Stimulated activated CD4-positive, alpha-beta T cell treated with anti-CD3 and anti-CD28 coated beads, Interleukin-1b, Interleukin-23, amount 100 ng/mL, for 1 hour (primary cell): ENCODE results near the gene ARHGAP12.

Experiments
- DNase-seq, 2 donors: peaks; one replicate each; pipeline ENCODE4 v3.0.0-alpha.2; 2020; ENCODE audit warnings: low read depth in 2 of 2

Gene ARHGAP12

DNA sequence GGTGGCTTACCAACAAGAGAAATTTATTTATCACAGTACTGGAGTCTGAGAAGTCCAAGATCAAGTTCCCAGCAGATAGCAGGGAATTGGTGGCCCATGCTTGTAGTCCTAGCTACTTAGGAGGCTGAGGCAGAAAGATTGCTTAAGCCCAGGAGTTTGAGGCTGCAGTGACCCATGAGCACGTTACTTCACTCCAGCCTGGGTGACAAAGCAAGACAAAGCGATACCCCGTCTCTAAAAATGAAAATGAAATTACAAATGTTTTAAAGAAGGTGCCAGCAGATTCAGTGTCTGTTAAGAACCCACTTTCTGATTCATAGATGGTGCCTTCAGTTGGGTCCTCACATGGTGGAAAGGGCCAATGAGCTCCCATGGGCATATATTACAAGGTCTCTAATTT lies 20.6 kb upstream of the ARHGAP12 start:
- no peak for DNase-seq

- no peak for DNase-seq
Observed at GRCh38 chr10:31948021-31948420, 19.4 kb upstream of the ARHGAP12 start.

DNA sequence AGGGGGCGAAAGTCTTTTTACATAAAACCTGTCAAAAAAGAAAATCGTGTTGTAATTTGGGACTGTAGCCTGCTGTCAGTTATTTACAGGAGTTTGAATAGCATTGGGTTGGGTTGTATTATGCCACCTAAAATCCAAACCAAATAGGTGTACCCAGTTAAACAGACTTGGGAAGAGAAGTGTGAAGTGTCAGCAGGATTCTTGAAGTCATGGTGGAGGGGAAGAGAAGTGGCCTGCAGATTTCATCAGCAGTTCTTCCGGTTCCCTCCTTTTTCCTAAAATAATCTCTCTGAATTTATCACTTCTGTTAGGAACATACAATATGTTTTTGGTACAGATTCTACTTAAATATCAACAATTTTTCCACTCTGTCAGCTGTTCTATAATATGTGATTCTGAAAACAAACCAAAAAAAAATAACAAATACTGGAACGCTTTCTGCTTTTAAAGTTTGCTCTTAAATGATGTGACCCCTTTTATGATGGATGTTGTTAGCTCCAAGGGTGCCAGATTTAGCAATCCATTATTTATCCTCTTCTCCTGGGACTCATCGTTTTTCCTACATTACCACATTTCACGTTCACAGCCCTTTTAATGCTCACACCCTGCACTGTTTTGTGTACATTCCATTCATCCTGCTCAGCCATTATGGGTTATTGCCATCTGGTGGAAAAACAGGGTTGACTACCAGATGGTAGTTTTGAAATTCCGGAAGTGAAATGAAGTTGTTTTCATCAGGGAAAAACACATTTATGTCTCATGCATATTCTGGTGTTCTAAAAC lies 18.7 kb upstream of the ARHGAP12 start:
- DNase-seq = no peak

GRCh38 chr10:31945392-31945791 lies 16.8 kb upstream of the ARHGAP12 start:
- no peak for DNase-seq

- no peak for DNase-seq
Observed at GRCh38 chr10:31944071-31944433, 15.4 kb upstream of the ARHGAP12 start.

GRCh38 chr10:31942892-31943291 lies 14.3 kb upstream of the ARHGAP12 start:
- no peak for DNase-seq

DNA sequence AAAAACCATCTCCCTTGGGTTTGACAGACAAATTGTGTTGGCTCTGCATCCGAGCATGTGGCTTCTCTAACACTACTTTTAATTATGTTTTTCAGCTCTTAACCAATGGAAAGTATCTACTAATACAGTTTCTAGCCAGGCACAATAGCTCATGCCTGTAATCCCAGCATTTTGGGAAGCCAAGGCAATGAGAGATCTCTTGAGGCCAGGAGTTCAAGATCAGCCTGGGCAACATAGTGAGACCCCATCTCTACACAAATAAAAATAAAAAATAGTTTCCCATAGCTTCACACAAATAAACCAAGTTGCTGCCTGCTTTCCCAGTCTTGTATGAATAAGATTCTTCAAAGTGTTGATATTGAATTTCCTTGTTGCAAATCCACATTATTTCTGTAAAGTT lies 13.8 kb upstream of the ARHGAP12 start:
- no peak for DNase-seq

DNA sequence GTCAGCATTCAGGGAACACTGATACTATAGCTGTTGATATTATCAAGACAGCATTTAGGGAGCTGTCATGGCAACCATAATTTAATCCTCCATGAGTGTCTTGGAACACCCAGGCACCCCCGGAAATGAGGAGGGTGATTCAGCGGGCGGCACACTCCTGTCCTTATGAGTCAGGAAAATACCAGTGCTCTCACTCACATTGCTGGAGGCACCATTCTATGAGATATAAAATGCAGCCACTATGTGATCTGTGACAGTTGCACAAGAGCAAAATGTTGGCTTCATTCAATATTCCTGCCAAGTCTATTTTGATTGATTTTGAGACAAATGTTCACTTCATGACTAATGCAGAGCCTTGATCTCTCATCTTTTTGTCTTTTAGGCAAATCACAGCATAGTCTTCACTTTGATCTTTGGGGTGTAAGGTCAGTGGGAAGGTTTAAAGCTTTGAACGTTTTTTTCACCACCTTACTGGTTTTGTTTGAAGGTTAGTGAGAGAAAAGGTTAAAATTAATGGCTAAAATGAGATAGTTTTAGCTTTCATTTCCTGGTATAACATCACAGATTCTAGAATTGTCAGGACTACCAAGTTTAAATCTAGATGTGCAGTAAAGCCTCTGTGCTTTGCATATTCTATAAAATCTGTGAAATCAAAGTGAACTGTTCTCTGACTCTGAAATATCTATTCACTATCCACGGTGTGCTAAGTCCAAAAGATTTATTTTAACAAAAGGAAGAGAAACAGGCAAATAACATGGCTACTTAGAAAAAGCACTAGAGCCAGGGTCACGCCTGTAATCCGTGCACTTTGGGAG lies 12.4 kb upstream of the ARHGAP12 start:
- no peak for DNase-seq

DNA sequence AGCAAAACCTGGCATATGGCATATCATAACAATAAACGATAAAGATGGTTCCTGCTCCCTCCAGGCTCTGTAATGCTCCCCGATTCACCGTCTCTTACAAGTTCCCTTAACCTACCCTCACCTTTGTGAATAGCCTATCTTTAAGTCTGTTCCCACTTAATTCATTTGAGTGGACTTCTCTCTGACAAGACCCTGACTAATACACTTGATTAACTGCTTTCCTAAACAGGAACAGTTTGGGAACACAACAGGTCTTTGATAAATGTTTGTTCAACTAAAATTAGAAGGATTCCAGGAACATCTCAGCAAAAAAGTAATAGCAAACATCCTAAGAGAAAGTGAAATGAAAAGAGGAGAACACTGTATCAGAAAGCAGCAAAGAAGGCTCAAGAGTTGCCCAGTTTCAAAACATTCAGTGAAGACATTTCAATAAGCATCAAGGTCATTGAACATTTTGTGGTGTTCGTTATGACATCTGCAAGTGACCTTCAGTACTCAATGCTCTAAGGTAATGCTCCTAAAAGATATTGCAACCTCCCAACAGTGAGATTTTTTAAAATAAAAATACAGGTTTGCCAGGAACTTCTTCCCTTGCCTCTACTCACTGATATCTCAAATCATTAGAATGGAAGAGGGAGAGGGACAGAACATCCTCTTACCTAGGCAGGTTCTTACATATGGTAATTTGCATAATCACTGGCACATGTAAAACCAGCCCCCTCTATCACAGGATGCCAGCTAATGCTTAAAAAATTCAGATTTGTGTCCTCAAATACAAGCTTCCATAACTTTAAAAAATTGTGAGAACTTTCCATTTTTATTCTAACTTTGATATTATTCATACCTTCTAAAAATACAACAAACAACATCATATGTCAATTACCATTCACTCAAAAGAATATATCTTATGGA lies 11.4 kb upstream of the ARHGAP12 start:
- no peak for DNase-seq

DNA sequence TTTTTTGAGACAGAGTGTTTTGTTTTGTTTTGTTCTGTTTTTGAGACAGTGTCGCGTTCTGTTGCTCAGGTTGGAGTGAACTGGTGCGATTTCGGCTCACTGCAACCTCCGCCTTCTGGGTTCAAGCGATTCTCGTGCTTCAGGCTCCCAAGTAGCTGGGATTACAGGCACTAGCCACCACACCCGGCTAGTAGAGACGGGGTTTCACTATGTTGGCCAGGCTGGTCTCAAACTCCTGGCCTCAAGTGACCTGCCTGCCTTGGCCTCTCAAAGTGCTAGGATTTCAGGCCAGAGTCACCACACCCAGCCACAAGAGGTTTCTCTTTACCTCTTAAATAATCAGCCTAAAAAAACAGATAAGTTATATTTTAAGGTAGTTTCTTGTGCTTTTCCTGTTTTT lies 8.7 kb upstream of the ARHGAP12 start:
- DNase-seq = no peak

DNA sequence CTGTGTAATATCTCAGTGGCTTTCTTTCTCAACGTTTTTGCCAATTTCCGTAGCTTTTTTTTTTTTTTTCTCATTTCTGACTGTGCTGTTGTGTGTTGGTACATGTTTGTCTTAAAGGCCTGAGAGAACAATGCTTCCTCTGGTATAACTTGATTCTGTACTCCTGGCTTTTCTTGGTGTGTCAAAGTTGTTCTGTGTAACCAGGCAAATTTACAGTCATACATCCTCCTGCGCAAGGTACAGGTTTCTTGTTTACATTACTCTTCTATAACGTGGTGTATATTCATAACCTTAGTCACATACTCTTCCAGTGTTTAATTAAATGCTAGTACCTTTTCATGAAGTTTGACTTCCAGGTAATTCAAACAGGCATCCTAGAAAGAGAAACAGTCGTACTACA lies 8.3 kb upstream of the ARHGAP12 start:
- no peak for DNase-seq

DNA sequence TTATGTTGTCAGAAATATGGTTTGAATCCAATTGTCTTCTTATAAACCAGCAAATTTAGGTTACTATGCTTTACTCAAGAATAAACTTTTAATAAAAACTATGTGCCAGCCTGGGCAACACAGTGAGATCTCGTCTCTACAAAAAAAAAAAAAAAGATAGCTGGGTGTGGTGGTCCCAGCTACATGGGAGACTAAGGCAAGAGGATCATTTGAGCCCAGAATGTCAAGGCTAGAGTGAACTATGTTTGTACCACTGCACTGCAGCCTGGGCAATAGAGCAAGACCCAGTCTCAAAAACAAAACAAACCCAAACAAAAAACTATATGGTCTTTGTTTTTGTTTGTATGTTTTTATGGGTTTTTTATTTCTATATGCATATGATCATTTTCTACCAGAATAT lies 7.5 kb upstream of the ARHGAP12 start:
- DNase-seq = no peak

DNA sequence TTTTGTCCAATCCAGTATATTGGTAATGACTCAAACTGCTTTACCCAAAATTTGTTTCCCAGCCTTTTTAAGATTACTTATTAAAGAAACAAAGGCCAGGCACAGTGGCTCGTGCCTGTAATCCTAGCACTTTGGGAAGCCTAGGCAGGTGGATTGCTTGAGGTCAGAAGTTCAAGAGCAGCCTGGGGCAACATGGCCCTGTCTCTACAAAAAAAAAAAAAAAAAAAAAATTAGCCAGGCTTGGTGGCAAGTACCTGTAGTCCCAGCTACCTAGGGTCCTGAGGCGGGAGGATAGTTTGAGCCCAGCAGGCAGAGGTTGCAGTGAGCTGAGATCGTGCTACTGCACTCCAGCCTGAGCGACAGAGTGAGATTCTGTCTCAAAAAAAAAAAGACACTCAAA lies 7.0 kb upstream of the ARHGAP12 start:
- DNase-seq = no peak

- no peak for DNase-seq
Observed at GRCh38 chr10:31932838-31933237, 4.2 kb upstream of the ARHGAP12 start.

DNA sequence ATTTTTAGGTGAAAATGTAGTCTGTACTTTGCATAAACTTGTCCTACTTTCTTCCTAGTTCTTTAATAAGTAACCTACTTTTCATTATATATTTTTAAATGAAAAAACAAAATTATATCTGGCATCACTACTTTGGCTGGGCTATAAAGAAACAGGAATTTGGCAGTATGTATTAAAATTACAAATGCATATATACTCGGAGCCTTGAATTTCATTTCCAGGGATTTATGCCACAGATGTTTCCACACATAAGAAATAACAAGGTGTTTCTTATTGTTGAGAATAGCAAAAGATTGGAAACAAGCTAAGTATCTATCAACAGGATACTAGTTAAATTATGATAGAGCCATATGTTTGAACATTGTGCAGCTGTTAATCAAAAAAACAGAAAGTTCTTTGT lies 2.2 kb upstream of the ARHGAP12 start:
- DNase-seq = no peak

GRCh38 chr10:31930023-31930751 lies 1.6 kb upstream of the ARHGAP12 start:
- no peak for DNase-seq

DNA sequence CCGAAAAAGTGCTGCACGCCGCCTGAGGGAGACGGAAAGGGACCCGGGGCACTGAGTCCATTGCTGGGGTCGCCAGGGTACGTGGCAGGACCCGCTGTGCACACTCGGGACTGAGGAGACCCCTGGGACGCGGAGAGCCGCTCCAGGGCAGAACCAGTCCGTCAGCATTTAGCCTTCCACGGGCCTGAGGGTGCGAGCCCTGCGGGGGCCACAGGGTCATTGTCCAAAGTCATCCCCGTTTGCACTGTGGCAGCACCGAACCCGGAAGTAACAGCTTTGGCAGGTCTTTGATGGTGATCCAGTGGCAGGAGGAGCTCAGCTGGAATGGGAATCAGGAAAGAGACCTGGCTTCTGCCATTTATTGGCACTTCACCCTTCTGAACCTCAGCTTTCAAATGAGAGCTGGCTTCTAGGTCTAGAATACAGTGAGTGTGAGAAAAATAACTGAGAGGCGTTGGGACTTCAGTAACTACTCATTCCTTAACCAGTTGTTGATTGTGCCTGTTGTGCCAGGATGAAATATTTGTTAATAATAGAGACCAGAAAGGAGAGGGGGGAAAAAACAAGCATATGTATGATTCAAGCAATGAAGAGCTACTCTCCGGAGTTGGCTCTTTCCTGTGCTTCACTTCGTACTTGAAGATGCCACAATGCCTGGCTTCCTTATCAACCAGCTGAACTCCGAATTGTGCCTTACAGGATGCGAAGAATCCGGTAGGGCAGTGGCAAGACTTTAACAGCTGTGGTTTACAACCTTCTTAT lies 811 bp upstream of the ARHGAP12 start:
- DNase-seq = no peak

- DNase-seq = no peak
Observed at GRCh38 chr10:31927884-31928548, 615 bp downstream of the ARHGAP12 start.

GRCh38 chr10:31927565-31927883 lies 1.1 kb downstream of the ARHGAP12 start:
- no peak for DNase-seq

GRCh38 chr10:31926765-31927564 lies 1.7 kb downstream of the ARHGAP12 start:
- no peak for DNase-seq
